HUDEP-2 (cell line): ENCODE measurements around the gene POLE.

Source experiments
- DNase-seq, 76 experiments: peaks; one replicate each; lab custom pipeline; 2025; ENCODE audit not compliant: unreplicated experiment in 76 of 76; lab: John Stamatoyannopoulos, UW

POLE gene

GRCh38 chr12:132657004-132657727 lies 30.0 kb downstream of the POLE start:
- no peak for DNase-seq

DNA sequence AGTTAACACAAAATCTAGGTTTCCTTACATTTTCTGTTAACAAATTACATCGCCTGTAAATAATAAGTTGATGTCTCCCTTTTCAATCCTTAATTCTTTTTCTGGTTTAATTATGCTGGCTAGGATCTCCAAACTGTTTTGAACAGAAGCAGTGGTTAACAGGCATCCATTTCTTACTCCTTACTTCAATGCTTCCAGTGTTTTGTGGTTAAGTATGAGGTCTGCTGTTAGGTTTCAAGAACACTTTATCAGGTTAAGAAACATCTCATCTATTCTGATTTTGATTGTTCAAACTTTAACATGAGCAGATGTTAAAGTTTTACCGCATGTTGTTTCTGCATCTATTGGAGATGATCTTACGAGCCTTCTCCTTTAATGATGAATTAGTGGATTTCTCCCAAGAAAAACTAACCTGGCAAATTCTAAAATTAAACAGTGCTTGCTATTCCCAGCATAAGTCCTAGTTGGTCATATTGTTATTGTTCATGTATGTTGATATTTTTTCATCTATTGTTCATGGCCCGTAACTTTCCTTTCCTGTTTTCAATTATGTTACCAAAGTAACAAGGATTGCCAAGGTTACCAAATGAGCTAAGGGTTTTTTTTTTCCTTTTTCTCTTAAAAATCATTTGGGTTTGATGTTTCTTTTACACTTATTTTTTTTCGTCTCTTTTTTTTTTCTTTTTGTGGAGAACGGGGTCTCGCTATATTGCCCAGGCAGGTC lies 33.4 kb downstream of the POLE start:
- DNase-seq: no peak

DNA sequence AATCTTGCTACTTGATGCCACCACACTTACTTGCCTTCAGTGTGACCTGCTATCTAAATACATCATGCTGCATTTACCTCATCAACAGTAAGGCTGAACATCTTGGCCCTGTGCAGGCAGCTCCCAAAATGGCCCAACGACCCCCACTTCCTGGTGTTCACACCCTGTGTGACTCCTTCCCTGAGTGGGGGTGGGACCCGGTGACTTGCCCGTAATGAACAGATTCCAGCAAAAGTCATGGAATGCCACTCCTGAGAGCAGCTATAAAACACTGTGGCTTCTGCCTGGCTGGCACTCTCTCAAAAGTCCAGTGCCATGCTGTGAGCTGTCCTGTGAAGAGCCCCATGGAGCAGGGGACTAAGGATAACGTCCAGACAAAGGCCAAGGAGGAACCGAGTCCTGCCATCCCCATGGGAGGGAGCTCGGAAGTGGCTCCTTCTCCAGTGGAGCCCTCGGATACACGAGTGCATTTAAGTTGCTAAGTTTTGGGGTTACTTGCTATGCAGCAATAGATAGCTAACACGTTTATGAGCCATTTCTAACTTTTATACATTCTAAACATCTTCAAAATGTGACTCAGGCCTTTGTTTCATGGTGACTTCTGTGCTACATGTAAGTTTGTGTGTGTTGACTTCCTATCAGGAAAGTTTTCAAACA lies 35.6 kb downstream of the POLE start:
- DNase-seq: no peak

GRCh38 chr12:132649226-132649945 lies 37.8 kb downstream of the POLE start:
- DNase-seq: no peak

DNA sequence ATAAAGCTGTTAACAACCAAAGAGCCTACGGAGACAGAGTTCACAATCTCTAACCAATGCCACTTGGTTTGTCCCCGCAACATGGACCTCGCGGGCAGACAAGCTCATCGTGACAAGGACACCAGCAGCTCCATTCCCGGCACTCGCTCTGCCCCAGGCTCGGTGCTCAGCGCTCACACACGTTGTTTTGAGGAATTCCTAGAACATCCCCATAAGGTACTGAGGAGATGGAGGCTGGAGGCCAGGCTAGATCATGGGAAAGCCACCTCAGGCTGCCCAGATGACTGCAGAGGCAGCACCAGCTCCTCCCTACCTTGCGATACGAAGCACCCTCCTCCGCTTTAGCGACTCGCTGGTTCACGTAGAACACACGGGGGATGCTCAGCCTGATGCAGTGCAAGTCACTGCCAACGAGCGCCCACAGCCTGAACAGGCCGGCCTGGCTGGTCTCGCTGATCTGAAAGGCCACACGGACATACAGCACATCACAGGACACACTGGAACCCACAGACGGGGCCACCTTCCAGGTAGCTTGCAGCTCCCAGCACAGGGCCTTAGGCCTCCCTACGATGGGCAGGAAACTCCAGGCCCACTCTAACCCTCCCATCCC lies 38.4 kb downstream of the POLE start:
- DNase-seq: no peak

- DNase-seq: no peak
Observed at GRCh38 chr12:132647858-132648257, 39.3 kb downstream of the POLE start.

DNA sequence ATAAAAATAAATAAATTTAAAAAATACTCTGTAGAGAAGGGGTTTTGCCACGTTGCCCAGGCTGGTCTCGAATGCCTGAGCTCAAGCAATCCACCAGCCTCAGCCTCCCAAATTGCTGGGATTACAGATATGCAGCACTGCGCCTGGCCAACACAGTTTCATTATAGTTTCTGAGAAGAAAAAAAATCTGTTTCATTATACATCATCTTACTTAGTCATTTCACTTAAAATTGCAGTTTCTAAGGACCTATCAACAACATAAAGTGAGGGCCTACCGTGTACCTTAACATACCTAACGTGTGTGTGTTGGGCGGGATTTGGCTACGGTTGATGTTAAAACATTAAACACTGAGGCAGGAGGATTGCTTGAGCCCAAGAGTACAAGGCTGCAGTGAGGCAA lies 40.3 kb downstream of the POLE start:
- DNase-seq: no peak

DNA sequence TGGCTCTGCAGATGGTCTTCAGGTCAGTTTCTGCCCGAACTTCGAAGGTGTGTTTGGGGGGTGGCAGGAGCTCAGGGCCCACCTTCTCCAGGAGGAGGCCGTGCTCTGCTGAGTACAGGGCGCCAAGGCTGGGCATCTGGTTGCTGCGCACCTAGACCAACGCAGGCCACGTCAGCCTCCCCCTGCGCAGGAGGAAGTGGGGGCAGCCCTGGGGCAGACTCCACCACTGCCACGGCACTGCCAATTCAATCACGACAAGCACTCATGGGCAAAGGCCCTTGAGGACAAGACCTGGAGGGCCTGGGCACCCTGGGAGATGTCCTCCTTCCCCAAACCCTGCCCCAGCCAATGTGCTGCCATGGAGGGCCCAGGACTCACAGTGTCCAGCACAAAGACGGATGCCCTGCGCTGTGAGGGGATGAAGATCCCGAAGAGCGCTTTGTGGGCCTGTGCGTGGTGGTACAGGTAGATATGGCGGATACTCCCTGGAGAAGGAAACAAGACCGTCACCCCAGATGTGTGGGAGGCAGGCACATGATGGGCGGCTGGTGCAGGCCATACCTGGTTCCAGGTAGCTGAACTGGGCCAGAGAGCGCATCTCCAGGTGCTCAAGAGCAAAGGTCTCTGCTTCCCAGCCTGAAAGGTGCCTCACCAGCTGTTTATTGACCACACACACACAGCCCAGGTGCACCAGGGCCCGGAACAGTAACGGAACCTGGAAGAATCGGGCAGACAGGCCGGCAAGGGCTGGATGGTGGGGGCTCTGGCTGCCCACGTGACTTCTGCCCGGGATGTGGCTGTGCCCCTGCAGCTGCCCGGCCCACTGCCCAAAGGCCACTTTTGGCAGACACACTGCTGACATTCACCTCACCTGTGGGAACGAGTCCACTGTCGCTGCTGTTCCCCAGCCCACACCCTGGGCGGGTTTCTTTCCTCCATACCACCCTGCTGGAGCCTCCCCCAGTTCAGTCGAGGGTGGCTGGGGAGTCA lies 44.0 kb downstream of the POLE start:
- no peak for DNase-seq

DNA sequence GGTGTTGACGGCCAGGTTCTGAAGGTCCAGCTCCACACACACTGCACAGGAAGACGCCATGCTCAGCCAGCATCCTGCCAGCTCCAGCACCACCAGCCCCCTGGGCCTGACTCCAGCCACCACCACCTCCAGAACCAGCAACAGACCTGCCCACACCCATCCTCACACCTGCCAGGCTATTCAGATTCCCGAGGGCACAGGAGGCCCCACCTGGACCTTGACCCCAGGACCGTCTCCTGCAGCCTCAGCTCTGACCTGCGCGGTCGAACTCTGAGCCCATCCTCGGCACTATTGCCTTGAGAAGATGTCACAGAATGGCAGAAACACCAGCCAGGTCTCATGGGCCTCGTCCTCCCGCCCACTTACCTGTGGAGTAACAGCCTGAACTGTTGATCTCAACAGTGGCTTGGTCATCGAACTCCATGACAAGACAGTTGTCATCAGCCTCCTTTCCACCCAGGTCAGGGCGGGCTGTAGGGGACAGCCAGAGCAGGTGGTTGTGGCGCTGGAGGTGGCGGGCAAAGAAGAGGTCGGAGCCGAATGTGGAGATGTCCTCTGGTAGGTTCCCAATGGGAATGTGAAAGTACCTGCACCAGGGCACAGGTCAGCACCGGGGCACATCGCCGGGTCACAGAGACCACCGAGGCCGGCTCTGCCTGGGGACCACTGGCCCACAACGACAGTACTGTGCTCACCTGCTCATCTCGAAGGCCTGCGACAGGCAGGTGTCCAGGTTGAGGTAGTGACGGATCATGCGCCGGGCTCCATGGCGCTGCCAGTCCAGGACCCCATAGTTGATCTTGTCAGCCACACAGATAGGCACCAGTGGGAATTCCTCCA lies 45.1 kb downstream of the POLE start:
- no peak for DNase-seq

DNA sequence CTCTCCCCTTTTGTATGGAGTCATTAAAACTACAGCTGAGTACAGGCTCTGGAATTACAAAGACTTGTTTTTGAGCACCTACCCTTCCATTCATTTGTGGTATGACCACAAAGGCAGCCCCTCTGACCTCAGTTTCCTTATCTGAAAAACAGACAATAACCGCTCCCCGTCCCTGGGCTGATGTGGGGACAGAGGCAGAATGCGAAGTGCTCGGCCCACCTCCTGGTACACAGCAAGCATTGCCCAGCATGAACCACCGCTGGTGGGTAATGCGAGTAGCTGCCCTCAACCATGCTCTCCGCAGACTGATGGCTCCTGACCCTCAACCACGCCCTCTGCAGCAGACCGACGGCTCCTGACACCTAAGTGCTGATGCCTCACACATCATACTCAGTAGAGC lies 46.2 kb downstream of the POLE start:
- DNase-seq: no peak

DNA sequence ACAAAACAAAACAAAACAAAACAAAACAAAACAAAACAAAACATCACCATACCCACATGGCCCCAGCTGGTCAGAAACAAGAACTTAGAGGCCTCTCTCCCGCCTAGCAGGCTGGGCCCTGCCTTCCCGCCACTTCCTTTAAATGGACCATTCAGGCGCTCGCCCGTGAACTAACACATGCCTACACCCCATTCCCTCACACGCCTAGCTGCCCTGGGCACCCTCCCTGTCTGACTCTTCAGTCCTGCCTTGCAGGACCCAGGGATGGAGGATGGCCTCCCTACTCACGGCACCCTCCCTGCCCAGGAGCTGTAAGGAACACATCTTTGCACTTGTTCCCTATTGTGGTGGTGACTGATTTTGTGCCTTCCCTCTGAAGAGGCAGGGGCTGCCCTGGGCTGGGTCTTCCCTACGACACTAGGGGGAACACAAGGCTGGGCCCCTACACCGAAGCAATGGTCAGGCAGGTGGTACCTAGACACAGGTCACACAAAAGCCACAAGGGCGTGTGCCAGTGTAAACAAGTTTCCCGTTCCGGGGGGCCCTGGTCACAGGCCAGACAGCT lies 47.1 kb downstream of the POLE start:
- DNase-seq: no peak

DNA sequence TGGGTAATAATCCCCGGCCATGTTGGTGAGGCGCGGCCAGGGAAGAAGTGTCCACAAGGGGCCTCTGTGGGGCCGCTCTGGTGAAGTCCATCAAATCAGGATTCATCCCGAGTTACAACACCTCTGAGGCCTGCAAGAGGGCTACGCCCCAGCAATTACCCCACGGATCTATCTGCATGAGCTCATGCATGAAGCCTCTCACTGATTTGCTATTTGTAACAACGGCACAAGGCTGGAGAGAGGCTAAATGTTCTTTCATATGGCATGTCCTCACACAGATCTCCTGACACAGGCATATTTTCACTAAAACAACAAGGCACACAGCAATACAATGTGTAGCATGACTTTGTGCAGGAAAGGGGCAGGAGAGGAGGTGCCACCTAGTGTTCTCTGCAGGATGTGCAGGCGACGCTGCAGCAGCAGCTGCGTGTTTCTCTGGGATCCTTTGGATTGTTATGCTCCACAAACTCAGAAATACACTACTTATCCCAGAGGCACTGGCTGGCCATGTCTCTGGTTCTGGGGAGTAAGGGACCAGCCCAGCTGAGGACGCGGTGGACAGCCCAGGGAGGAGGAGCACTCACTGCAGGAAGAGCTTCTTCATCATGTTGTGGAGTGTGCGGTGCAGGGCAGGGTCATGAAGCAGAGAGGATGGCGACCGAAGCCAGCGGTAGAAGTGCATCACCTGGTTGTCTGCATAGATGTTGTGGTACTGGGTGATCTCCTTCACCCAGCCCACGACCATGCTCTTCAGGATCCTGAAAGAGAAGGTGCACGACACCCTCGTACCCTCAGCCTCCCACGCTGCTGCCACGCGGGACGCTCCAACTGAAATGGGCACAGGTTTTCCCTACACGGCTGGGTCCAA lies 48.4 kb downstream of the POLE start:
- DNase-seq: peak in 2 of 76 experiments; percentile 5 to 15

- no peak for DNase-seq
Observed at GRCh38 chr12:132637811-132638210, 49.3 kb downstream of the POLE start.

GRCh38 chr12:132635076-132635955 lies 51.8 kb downstream of the POLE start:
- no peak for DNase-seq

DNA sequence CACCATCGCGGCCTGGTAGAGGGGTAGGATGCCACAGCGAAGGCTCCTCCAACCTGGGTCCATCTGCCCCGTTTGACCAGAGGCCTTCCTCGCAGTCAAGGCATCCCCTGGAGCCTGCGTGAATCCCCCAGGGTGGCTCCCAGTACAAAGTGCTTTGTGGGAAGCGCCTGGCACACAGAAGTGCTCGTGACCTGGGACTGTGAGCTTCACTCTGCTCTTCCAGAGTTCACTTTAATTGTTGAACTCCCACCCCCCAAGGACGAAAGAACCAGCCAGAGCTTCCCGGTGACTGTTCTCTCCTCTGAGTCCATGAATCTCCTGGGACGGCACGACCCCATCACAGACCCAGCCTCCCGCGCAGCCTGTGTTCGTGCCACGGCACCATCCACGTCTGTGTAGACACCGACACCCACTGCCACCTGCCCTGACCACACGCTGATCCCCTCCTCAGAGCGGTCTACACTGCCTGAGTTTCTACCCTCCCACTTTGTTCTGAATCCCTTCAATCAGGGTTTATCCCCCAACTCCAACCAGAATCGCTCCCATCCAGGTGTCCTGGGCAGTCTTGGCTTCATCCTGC lies 52.6 kb downstream of the POLE start:
- DNase-seq: no peak

GRCh38 chr12:132633901-132634300 lies 53.2 kb downstream of the POLE start:
- DNase-seq: no peak
